ENCODE data around the gene RALGDS. TPM values are rescaled to one million over a fixed set of nuclear protein-coding genes. Genes with fewer than 3 reads are reported as not detected.

The RALGDS gene
- total RNA-seq, 1 donor from 2014 or later: 64.8 TPM

DNA sequence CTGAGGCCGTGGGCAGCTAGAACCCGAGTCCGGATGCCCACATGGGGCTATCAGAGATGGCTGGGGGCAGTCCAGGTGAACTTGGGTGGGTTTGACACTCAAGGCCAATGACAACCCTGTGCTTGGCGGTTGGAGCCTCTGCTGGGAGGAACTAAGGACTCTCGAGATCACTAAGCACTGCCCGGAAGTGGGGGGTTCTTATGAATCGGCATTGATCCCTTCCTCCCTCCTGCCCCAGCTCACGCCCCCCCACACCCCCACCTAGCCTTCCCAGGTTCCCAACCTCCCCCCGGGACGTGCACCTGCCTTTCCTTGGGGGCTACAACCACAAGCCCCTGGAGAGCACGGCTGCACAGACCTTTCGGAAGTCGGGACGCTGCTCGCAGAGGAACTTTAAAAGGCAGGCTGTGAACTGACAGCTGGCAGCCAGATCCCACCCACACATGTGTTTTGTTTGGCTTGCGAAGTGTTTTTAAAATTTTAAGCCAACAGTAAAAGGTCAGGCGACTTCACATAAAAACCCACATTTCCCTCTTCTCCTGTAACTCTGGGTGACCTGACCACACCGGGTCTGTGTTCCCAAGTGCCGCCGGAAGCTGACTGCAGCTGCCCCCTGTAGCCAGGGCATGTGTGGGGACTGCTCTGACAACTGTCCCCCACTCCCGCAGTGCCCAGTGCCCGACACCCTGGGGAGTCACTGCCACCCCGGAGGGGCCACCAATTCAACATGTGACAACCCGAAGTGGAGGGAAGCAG lies 5.1 kb upstream of the RALGDS start:
- DNase-seq (ENCODE audit: extremely low spot score, unreplicated experiment): no peak
- no peak overlapping the region for H3K4me3 Mint-ChIP-seq
- H3K9me3 Mint-ChIP-seq: no peaks in the 10 kb centered on the region
- H3K27me3 Mint-ChIP-seq: no peaks in the 10 kb centered on the region
- peaks cover 31% of the 10 kb centered on the region for H3K4me1 Mint-ChIP-seq (ENCODE audit: unreplicated experiment)
- peak overlapping the region; percentile 48 for H3K27ac Mint-ChIP-seq
- H3K36me3 Mint-ChIP-seq: no peaks in the 10 kb centered on the region
- TF ChIP-seq, protein P1, sequence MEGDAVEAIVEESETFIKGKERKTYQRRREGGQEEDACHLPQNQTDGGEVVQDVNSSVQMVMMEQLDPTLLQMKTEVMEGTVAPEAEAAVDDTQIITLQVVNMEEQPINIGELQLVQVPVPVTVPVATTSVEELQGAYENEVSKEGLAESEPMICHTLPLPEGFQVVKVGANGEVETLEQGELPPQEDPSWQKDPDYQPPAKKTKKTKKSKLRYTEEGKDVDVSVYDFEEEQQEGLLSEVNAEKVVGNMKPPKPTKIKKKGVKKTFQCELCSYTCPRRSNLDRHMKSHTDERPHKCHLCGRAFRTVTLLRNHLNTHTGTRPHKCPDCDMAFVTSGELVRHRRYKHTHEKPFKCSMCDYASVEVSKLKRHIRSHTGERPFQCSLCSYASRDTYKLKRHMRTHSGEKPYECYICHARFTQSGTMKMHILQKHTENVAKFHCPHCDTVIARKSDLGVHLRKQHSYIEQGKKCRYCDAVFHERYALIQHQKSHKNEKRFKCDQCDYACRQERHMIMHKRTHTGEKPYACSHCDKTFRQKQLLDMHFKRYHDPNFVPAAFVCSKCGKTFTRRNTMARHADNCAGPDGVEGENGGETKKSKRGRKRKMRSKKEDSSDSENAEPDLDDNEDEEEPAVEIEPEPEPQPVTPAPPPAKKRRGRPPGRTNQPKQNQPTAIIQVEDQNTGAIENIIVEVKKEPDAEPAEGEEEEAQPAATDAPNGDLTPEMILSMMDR (conservative IDR thresholded peaks at IDR 0.05): no peak

GRCh38 chr9:133124907-133125275 lies 3.9 kb upstream of the RALGDS start:
- Mint-ChIP-seq H3K9me3 (no peaks in the 10 kb centered on the region), H3K27me3 (no peaks in the 10 kb centered on the region), H3K4me3 (no peak overlapping the region), H3K27ac (no peak overlapping the region), H3K36me3 (no peaks in the 10 kb centered on the region), H3K4me1 (ENCODE audit: unreplicated experiment) (peaks cover 30% of the 10 kb centered on the region)
- no peak for DNase-seq (ENCODE audit: extremely low spot score, unreplicated experiment)
- TF ChIP-seq, protein P1 (conservative IDR thresholded peaks at IDR 0.05): no peak

- H3K4me1 Mint-ChIP-seq (ENCODE audit: unreplicated experiment): peaks cover 35% of the 10 kb centered on the region
- H3K4me3 Mint-ChIP-seq: peak overlapping the region; percentile 37
- TF ChIP-seq, protein P1 (conservative IDR thresholded peaks at IDR 0.05): no peak
Observed at GRCh38 chr9:133124123-133124906, 3.3 kb upstream of the RALGDS start.

GRCh38 chr9:133122935-133123611 lies 2.0 kb upstream of the RALGDS start:
- peak overlapping the region; percentile 95 for H3K27ac Mint-ChIP-seq
- no peaks in the 10 kb centered on the region for H3K9me3 Mint-ChIP-seq
- peak overlapping the region; percentile 80 for H3K4me3 Mint-ChIP-seq
- TF ChIP-seq, protein P1 (conservative IDR thresholded peaks at IDR 0.05): no peak
- peaks cover 45% of the 10 kb centered on the region for H3K4me1 Mint-ChIP-seq (ENCODE audit: unreplicated experiment)
- H3K27me3 Mint-ChIP-seq: no peaks in the 10 kb centered on the region
- no peak for DNase-seq (ENCODE audit: extremely low spot score, unreplicated experiment)
- no peaks in the 10 kb centered on the region for H3K36me3 Mint-ChIP-seq

More at GRCh38 chr9:133124123-133124906, 3.3 kb upstream of the RALGDS start:
- Mint-ChIP-seq H3K27ac (peak overlapping the region; percentile 27), H3K36me3 (no peaks in the 10 kb centered on the region), H3K27me3 (no peaks in the 10 kb centered on the region), H3K9me3 (no peaks in the 10 kb centered on the region)
- DNase-seq (ENCODE audit: extremely low spot score, unreplicated experiment): no peak

GRCh38 chr9:133122605-133122934 lies 1.5 kb upstream of the RALGDS start:
- no peaks in the 10 kb centered on the region for H3K27me3 Mint-ChIP-seq
- peak overlapping the region; percentile 95 for H3K27ac Mint-ChIP-seq
- no peak for DNase-seq (ENCODE audit: extremely low spot score, unreplicated experiment)
- TF ChIP-seq, protein P1 (conservative IDR thresholded peaks at IDR 0.05): no peak
- peak overlapping the region; percentile 80 for H3K4me3 Mint-ChIP-seq
- no peaks in the 10 kb centered on the region for H3K36me3 Mint-ChIP-seq
- no peaks in the 10 kb centered on the region for H3K9me3 Mint-ChIP-seq
- H3K4me1 Mint-ChIP-seq (ENCODE audit: unreplicated experiment): peaks cover 49% of the 10 kb centered on the region
